Activated CD8-positive, alpha-beta T cell treated with anti-CD3 and anti-CD28 coated beads for 36 hours (primary cell): Measurements from ENCODE around the gene STX4. TPM values are rescaled to one million over a fixed set of nuclear protein-coding genes. Genes with fewer than 3 reads are reported as not detected.
A peak's percentile ranks its signal among the peaks of the same experiment; 100 is the strongest.

Experiments used
- ATAC-seq: fragments of 200-7000 bp; cut with Tn5 transposase; one replicate; pipeline ENCODE4 v1.10.0; 2021; ENCODE audit warnings: mild to moderate bottlenecking, moderate library complexity
- CTCF ChIA-PET: fragments of 350-600 bp; sonication (Branson Sonifier 250); formaldehyde crosslinking; loops from one replicate; lab custom pipeline; 2021; ENCODE audit warnings: antibody characterized with exemption; lab: Charles Lee
- POLR2A ChIA-PET: fragments of 350-600 bp; sonication (Branson Sonifier 250); formaldehyde crosslinking; loops from one replicate; lab custom pipeline; 2021; ENCODE audit warnings: antibody characterized with exemption; lab: Charles Lee
- DNase-seq: peaks from one replicate; pipeline ENCODE4 v3.0.0-alpha.2; 2020
- H3K27ac Mint-ChIP-seq: one replicate; pipeline ENCODE4 v1.8.0; 2021; ENCODE audit warnings: mild to moderate bottlenecking, mixed read lengths
- H3K27me3 Mint-ChIP-seq: one replicate; pipeline ENCODE4 v1.8.0; 2021; ENCODE audit warnings: mixed read lengths
- H3K36me3 Mint-ChIP-seq: one replicate; pipeline ENCODE4 v1.8.0; 2021; ENCODE audit warnings: low read depth, mixed read lengths
- H3K4me1 Mint-ChIP-seq: one replicate; pipeline ENCODE4 v1.8.0; 2021; ENCODE audit warnings: low read depth, mixed read lengths
- H3K4me3 Mint-ChIP-seq: one replicate; pipeline ENCODE4 v1.8.0; 2021; ENCODE audit warnings: mild to moderate bottlenecking, moderate library complexity, mixed read lengths
- H3K9me3 Mint-ChIP-seq: one replicate; pipeline ENCODE4 v1.8.0; 2021; ENCODE audit warnings: mixed read lengths
- intact Hi-C: fragments of 100-400 bp; cut with micrococcal nuclease; formaldehyde crosslinking; loops from one replicate; pipeline ENCODE4 v1.10.0; 2022
- total RNA-seq, 2 experiments: library from RNA; stranded (reverse); gene quantifications; one replicate each; pipeline ENCODE4 v1.2.3, GENCODE V29; 2021
- TF ChIP-seq, protein P1 (sequence below): fragments of 200-600 bp; IDR thresholded peaks from one replicate; pipeline ENCODE4 v1.8.0; 2022; ENCODE audit warnings: antibody characterized with exemption, mild to moderate bottlenecking

Gene STX4
- total RNA-seq, 2 experiments from 2014 or later = 25.2 to 27.7 TPM

DNA sequence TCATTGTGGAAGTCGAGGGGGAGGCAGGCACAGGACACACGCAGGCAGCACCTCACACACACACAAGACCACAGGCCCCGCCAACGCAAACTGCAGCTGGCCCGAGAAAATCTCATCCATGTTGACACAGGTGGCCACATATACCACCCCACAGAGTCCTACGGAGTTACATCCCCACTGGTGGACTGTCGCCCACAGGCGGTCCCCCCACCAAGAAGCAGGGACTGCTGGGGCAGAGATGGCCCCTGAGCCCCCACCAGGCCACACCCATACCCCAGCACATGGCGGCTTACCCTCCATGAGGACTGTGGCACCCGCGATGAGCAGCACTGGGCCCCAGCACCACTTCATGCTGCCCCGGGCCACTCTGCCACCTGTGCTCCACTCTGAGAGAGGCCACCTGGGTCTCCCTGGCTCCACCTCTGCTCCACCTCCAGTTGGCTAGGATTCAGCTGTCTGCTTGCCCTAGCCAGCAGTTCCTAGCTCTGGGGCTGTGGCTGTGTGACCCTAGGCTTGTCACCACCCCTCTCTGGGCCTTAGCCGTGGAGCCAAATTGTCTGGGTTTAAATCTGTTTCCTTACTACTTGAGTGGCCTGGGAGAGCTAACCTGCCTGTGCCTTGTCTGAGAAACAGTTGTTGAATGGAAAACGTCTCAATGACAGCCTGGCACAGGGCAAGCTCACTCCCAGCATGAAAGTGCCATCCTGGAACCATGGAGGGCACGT lies 55.3 kb downstream of the STX4 start, which contains the start of gene PRSS53:
PRSS53 (minus strand) TSS at position 485 of the 725 bp plus-strand sequence; CDS start at position 351, 134 bp downstream.
- DNase-seq = no peak
- no peak for ATAC-seq
- Mint-ChIP-seq H3K27me3 (no peaks in the 10 kb centered on the region), H3K27ac (peak within 1 kb of the TSS; percentile 34), H3K4me3 (no peak within 1 kb of the TSS), H3K9me3 (no peaks in the 10 kb centered on the region), H3K36me3 (peaks cover 11% of the 10 kb centered on the region), H3K4me1 (peaks cover 11% of the 10 kb centered on the region)
- intact Hi-C loops = no loop called here
- TF ChIP-seq, protein P1, sequence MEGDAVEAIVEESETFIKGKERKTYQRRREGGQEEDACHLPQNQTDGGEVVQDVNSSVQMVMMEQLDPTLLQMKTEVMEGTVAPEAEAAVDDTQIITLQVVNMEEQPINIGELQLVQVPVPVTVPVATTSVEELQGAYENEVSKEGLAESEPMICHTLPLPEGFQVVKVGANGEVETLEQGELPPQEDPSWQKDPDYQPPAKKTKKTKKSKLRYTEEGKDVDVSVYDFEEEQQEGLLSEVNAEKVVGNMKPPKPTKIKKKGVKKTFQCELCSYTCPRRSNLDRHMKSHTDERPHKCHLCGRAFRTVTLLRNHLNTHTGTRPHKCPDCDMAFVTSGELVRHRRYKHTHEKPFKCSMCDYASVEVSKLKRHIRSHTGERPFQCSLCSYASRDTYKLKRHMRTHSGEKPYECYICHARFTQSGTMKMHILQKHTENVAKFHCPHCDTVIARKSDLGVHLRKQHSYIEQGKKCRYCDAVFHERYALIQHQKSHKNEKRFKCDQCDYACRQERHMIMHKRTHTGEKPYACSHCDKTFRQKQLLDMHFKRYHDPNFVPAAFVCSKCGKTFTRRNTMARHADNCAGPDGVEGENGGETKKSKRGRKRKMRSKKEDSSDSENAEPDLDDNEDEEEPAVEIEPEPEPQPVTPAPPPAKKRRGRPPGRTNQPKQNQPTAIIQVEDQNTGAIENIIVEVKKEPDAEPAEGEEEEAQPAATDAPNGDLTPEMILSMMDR = no peak
- CTCF ChIA-PET = no interaction called here
- POLR2A ChIA-PET = interaction anchor here (0.9 to 1.4 kb wide), 3 partner anchors 11 to 108 kb away, joined by 3 to 5 read pairs (median 3); partner anchors contain the start of genes ZNF646 and ZNF668

DNA sequence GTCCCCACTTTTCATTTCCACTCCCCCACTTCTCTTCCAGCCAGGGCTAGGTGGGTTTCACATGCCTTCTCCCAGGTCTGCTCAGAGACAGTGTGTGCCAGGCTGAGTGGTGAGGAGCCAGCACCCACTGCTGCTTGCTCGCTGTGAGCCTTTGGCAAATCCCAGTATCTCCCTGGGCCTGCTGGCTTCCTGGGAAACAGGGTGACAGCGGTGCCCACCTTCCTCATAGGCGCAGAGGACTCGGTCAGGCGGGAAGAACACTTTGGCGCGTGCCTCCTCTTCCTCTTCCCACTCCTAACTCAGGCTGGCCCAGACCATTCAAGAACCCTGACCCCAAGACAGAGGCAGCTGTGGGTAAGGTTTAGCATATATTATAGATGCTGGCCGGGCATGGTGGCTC lies 55.8 kb downstream of the STX4 start:
- DNase-seq (no peak), ATAC-seq (no peak)
- TF ChIP-seq, protein P1 = no peak
- H3K4me3 Mint-ChIP-seq = no peak overlapping the region
- peaks cover 15% of the 10 kb centered on the region for H3K4me1 Mint-ChIP-seq
- H3K27ac Mint-ChIP-seq = no peak overlapping the region
- no peaks in the 10 kb centered on the region for H3K27me3 Mint-ChIP-seq
- no peaks in the 10 kb centered on the region for H3K9me3 Mint-ChIP-seq
- POLR2A ChIA-PET = interaction anchor here (1.3 to 1.4 kb wide), 2 partner anchors 12 to 15 kb away, joined by 3 to 5 read pairs; partner anchors contain the start of genes ZNF646 and ZNF668
- intact Hi-C loops = no loop called here
- CTCF ChIA-PET = no interaction called here
- peaks cover 14% of the 10 kb centered on the region for H3K36me3 Mint-ChIP-seq

Other genes with a start within 250 kb of the STX4 start
- 1 to 10 TPM; 2.8 to 3.2 TPM for gene ZNF629, start 246.4 kb upstream of the STX4 start, total RNA-seq
- gene BCL7C, start 139.5 kb upstream of the STX4 start, total RNA-seq = 10 to 100 TPM; 21.8 to 23.6 TPM
- under 1 TPM; 0.31 to 0.32 TPM for gene CTF1, start 136.9 kb upstream of the STX4 start, total RNA-seq
- gene FBXL19, start 110.0 kb upstream of the STX4 start, total RNA-seq = 10 to 100 TPM; 21.1 to 22.0 TPM
- 10 to 100 TPM in 1 of 2 experiments, 1 to 10 TPM in 1; 7.6 to 10.9 TPM for gene ORAI3, start 84.5 kb upstream of the STX4 start, total RNA-seq
- gene SETD1A, start 75.8 kb upstream of the STX4 start, total RNA-seq = 10 to 100 TPM; 18.0 to 19.2 TPM
- gene HSD3B7, start 48.4 kb upstream of the STX4 start, total RNA-seq = 1 to 10 TPM in 1 of 2 experiments, under 1 TPM in 1; 0.45 to 1.3 TPM
- gene STX1B, start 22.9 kb upstream of the STX4 start, total RNA-seq = 1 to 10 TPM; 1.1 to 1.8 TPM
- 10 to 100 TPM; 16.2 to 18.8 TPM for gene ZNF668, start 40.7 kb downstream of the STX4 start, total RNA-seq
- gene ZNF646, start 40.9 kb downstream of the STX4 start, total RNA-seq = 10 to 100 TPM; 22.0 to 24.4 TPM
- gene PRSS53, start 55.4 kb downstream of the STX4 start, total RNA-seq = 1 to 10 TPM; 5.5 to 8.6 TPM
- 10 to 100 TPM; 68.5 to 71.5 TPM for gene VKORC1, start 61.2 kb downstream of the STX4 start, total RNA-seq
- gene BCKDK, start 74.8 kb downstream of the STX4 start, total RNA-seq = 10 to 100 TPM; 55.1 to 58.7 TPM
- gene KAT8, start 84.1 kb downstream of the STX4 start, total RNA-seq = 10 to 100 TPM; 55.6 to 58.7 TPM
- not detected for gene PRSS8, start 102.2 kb downstream of the STX4 start, total RNA-seq
- under 1 TPM; 0.18 to 0.72 TPM for gene PRSS36, start 116.5 kb downstream of the STX4 start, total RNA-seq
- 100 to 1,000 TPM; 486 to 533 TPM for gene FUS, start 146.6 kb downstream of the STX4 start, total RNA-seq
- gene PYCARD, start 169.2 kb downstream of the STX4 start, total RNA-seq = 1 to 10 TPM; 5.9 to 6.1 TPM
- gene TRIM72, start 180.6 kb downstream of the STX4 start, total RNA-seq = not detected
- gene PYDC1, start 183.6 kb downstream of the STX4 start, total RNA-seq = not detected
- gene ITGAM, start 226.4 kb downstream of the STX4 start, total RNA-seq = under 1 TPM; 0.88 to 0.96 TPM